Activated naive CD4-positive, alpha-beta T cell treated with anti-CD3 and anti-CD28 coated beads, Interleukin-2, amount 10 ng/mL, durations not matched to agents 7 days and 5 days (primary cell): Measurements from ENCODE around the gene GPATCH3.

ENCODE experiments used
- CTCF ChIA-PET: fragments of 350-600 bp; sonication (Branson Sonifier 250); formaldehyde crosslinking; loops from one replicate; lab custom pipeline; 2021; ENCODE audit warnings: antibody characterized with exemption; lab: Charles Lee
- DNase-seq: peaks from one replicate; pipeline ENCODE4 v3.0.0-alpha.2; 2020
- H3K27ac Mint-ChIP-seq: one replicate; pipeline ENCODE4 v1.8.0; 2021; ENCODE audit warnings: mild to moderate bottlenecking, moderate library complexity, mixed read lengths
- H3K27me3 Mint-ChIP-seq: one replicate; pipeline ENCODE4 v1.8.0; 2021; ENCODE audit warnings: mild to moderate bottlenecking, mixed read lengths
- H3K36me3 Mint-ChIP-seq: one replicate; pipeline ENCODE4 v1.8.0; 2021; ENCODE audit warnings: mixed read lengths
- H3K4me1 Mint-ChIP-seq: one replicate; pipeline ENCODE4 v1.8.0; 2021; ENCODE audit warnings: mixed read lengths
- H3K4me3 Mint-ChIP-seq: one replicate; pipeline ENCODE4 v1.8.0; 2021; ENCODE audit warnings: mild to moderate bottlenecking, moderate library complexity, mixed read lengths
- H3K9me3 Mint-ChIP-seq: one replicate; pipeline ENCODE4 v1.8.0; 2021; ENCODE audit warnings: mixed read lengths

Gene GPATCH3

GRCh38 chr1:26864610-26865480, 35.4 kb downstream of the GPATCH3 start:
- peak overlapping the region; percentile 85 for H3K4me3 Mint-ChIP-seq
- no peaks in the 10 kb centered on the region for H3K9me3 Mint-ChIP-seq
- peaks cover 46% of the 10 kb centered on the region for H3K4me1 Mint-ChIP-seq
- peak; percentile 96 for DNase-seq
- CTCF ChIA-PET: interaction anchor here (0.7 to 2.1 kb wide), 14 partner anchors 10 to 365 kb away, joined by 3 to 7 read pairs (median 4); partner anchors contain the start of gene GPATCH3
- peaks cover 1% of the 10 kb centered on the region for H3K36me3 Mint-ChIP-seq
- H3K27me3 Mint-ChIP-seq: no peaks in the 10 kb centered on the region
- H3K27ac Mint-ChIP-seq: peak overlapping the region; percentile 93

GRCh38 chr1:26863685-26864077, 36.6 kb downstream of the GPATCH3 start:
- H3K27ac Mint-ChIP-seq: peak overlapping the region; percentile 93
- H3K4me3 Mint-ChIP-seq: peak overlapping the region; percentile 85
- peaks cover 46% of the 10 kb centered on the region for H3K4me1 Mint-ChIP-seq
- H3K9me3 Mint-ChIP-seq: no peaks in the 10 kb centered on the region
- DNase-seq: no peak
- no peaks in the 10 kb centered on the region for H3K27me3 Mint-ChIP-seq
- H3K36me3 Mint-ChIP-seq: peaks cover 1% of the 10 kb centered on the region
- CTCF ChIA-PET: no interaction called here

- Mint-ChIP-seq H3K36me3 (peaks cover 1% of the 10 kb centered on the region), H3K4me3 (peak within 1 kb of the TSS; percentile 85), H3K27me3 (no peaks in the 10 kb centered on the region), H3K9me3 (no peaks in the 10 kb centered on the region), H3K27ac (peak within 1 kb of the TSS; percentile 93), H3K4me1 (peaks cover 46% of the 10 kb centered on the region)
- CTCF ChIA-PET: interaction anchor here (1.0 to 1.7 kb wide), 2 partner anchors 186 to 261 kb away, joined by 3 to 5 read pairs; no protein-coding TSS in a partner anchor
- peak; percentile 62 for DNase-seq
These were observed 37.2 kb downstream of the GPATCH3 start, which contains the start of gene SFN for GRCh38 chr1:26862781-26863684. TSS of gene SFN (plus strand) at chr1:26863149. CDS start at chr1:26863213, 64 bp downstream.

- Mint-ChIP-seq H3K4me3 (no peak overlapping the region), H3K9me3 (no peaks in the 10 kb centered on the region), H3K27me3 (no peaks in the 10 kb centered on the region), H3K27ac (peak overlapping the region; percentile 65), H3K36me3 (peaks cover 3% of the 10 kb centered on the region), H3K4me1 (peaks cover 42% of the 10 kb centered on the region)
- CTCF ChIA-PET: interaction anchor here (1.0 to 2.0 kb wide), 5 partner anchors 9 to 260 kb away, joined by 3 to 5 read pairs (median 5); no protein-coding TSS in a partner anchor
- DNase-seq: no peak
These were observed 38.3 kb downstream of the GPATCH3 start for GRCh38 chr1:26861889-26862378.

- H3K27me3 Mint-ChIP-seq: no peaks in the 10 kb centered on the region
- no peak overlapping the region for H3K4me3 Mint-ChIP-seq
- H3K9me3 Mint-ChIP-seq: no peaks in the 10 kb centered on the region
- DNase-seq: no peak
- peaks cover 4% of the 10 kb centered on the region for H3K36me3 Mint-ChIP-seq
- peak overlapping the region; percentile 75 for H3K27ac Mint-ChIP-seq
- CTCF ChIA-PET: interaction anchor here (1.5 to 2.0 kb wide), 4 partner anchors 9 to 259 kb away, joined by 3 to 5 read pairs (median 5); no protein-coding TSS in a partner anchor
- peaks cover 42% of the 10 kb centered on the region for H3K4me1 Mint-ChIP-seq
These were observed 39.0 kb downstream of the GPATCH3 start for GRCh38 chr1:26861286-26861701.

- H3K9me3 Mint-ChIP-seq: no peaks in the 10 kb centered on the region
- no peak overlapping the region for H3K27ac Mint-ChIP-seq
- no peak overlapping the region for H3K4me3 Mint-ChIP-seq
- CTCF ChIA-PET: interaction anchor here (1.0 to 1.7 kb wide), 7 partner anchors 11 to 38 kb away, joined by 3 to 7 read pairs (median 5); no protein-coding TSS in a partner anchor
- DNase-seq: no peak
- peaks cover 11% of the 10 kb centered on the region for H3K36me3 Mint-ChIP-seq
- H3K27me3 Mint-ChIP-seq: no peaks in the 10 kb centered on the region
- peaks cover 28% of the 10 kb centered on the region for H3K4me1 Mint-ChIP-seq
These were observed 41.2 kb downstream of the GPATCH3 start for GRCh38 chr1:26858891-26859640.

- CTCF ChIA-PET: interaction anchor here (0.8 to 1.7 kb wide), 7 partner anchors 10 to 320 kb away, joined by 3 to 7 read pairs (median 4); no protein-coding TSS in a partner anchor
- no peak overlapping the region for H3K27ac Mint-ChIP-seq
- peaks cover 20% of the 10 kb centered on the region for H3K4me1 Mint-ChIP-seq
- no peaks in the 10 kb centered on the region for H3K27me3 Mint-ChIP-seq
- H3K9me3 Mint-ChIP-seq: no peaks in the 10 kb centered on the region
- no peak overlapping the region for H3K4me3 Mint-ChIP-seq
- H3K36me3 Mint-ChIP-seq: peaks cover 11% of the 10 kb centered on the region
- no peak for DNase-seq
These were observed 42.1 kb downstream of the GPATCH3 start for GRCh38 chr1:26858160-26858559.

GRCh38 chr1:26857473-26858060, 42.7 kb downstream of the GPATCH3 start:
- peaks cover 14% of the 10 kb centered on the region for H3K4me1 Mint-ChIP-seq
- H3K27me3 Mint-ChIP-seq: no peaks in the 10 kb centered on the region
- CTCF ChIA-PET: interaction anchor here (0.6 to 1.7 kb wide), 6 partner anchors 13 to 320 kb away, joined by 3 to 5 read pairs (median 3); no protein-coding TSS in a partner anchor
- no peak for DNase-seq
- H3K9me3 Mint-ChIP-seq: no peaks in the 10 kb centered on the region
- H3K27ac Mint-ChIP-seq: no peak overlapping the region
- H3K4me3 Mint-ChIP-seq: no peak overlapping the region
- peaks cover 15% of the 10 kb centered on the region for H3K36me3 Mint-ChIP-seq

- Mint-ChIP-seq H3K4me1 (peaks cover 7% of the 10 kb centered on the region), H3K9me3 (no peaks in the 10 kb centered on the region), H3K27me3 (no peaks in the 10 kb centered on the region), H3K36me3 (peaks cover 23% of the 10 kb centered on the region), H3K4me3 (no peak overlapping the region), H3K27ac (no peak overlapping the region)
- DNase-seq: no peak
- CTCF ChIA-PET: interaction anchor here (0.6 to 1.7 kb wide), 3 partner anchors 14 to 319 kb away, joined by 3 to 5 read pairs (median 3); no protein-coding TSS in a partner anchor
These were observed 43.4 kb downstream of the GPATCH3 start for GRCh38 chr1:26856604-26857469.

- CTCF ChIA-PET: interaction anchor here (1.3 to 1.8 kb wide), 3 partner anchors 9 to 46 kb away, joined by 3 to 7 read pairs (median 6); no protein-coding TSS in a partner anchor
- no peak overlapping the region for H3K4me3 Mint-ChIP-seq
- peaks cover 26% of the 10 kb centered on the region for H3K36me3 Mint-ChIP-seq
- no peak overlapping the region for H3K27ac Mint-ChIP-seq
- H3K4me1 Mint-ChIP-seq: peaks cover 2% of the 10 kb centered on the region
- DNase-seq: no peak
- H3K9me3 Mint-ChIP-seq: no peaks in the 10 kb centered on the region
- no peaks in the 10 kb centered on the region for H3K27me3 Mint-ChIP-seq
These were observed 44.1 kb downstream of the GPATCH3 start for GRCh38 chr1:26856181-26856580.

GRCh38 chr1:26855636-26856035, 44.6 kb downstream of the GPATCH3 start:
- no peaks in the 10 kb centered on the region for H3K9me3 Mint-ChIP-seq
- no peaks in the 10 kb centered on the region for H3K27me3 Mint-ChIP-seq
- H3K4me1 Mint-ChIP-seq: no peaks in the 10 kb centered on the region
- no peak overlapping the region for H3K4me3 Mint-ChIP-seq
- H3K36me3 Mint-ChIP-seq: peaks cover 29% of the 10 kb centered on the region
- H3K27ac Mint-ChIP-seq: no peak overlapping the region
- DNase-seq: no peak
- CTCF ChIA-PET: interaction anchor here (0.8 to 1.8 kb wide), 5 partner anchors 10 to 46 kb away, joined by 3 to 7 read pairs (median 5); no protein-coding TSS in a partner anchor

- no peak for DNase-seq
- CTCF ChIA-PET: interaction anchor here (0.8 to 1.8 kb wide), 6 partner anchors 10 to 45 kb away, joined by 3 to 7 read pairs (median 4); no protein-coding TSS in a partner anchor
- Mint-ChIP-seq H3K27ac (no peak overlapping the region), H3K36me3 (peaks cover 36% of the 10 kb centered on the region), H3K9me3 (no peaks in the 10 kb centered on the region), H3K4me3 (no peak overlapping the region), H3K4me1 (no peaks in the 10 kb centered on the region), H3K27me3 (no peaks in the 10 kb centered on the region)
These were observed 45.4 kb downstream of the GPATCH3 start for GRCh38 chr1:26854906-26855305.
